Ovary (tissue), 9 donors: ENCODE measurements around the gene KIF26A. TPM values are rescaled to one million over a fixed set of nuclear protein-coding genes. Genes with fewer than 3 reads are reported as not detected.

Source experiments
- DNase-seq, 5 donors: peaks; one replicate each; pipeline ENCODE4 v3.0.0-alpha.2; 2019 to 2020
- H3K27ac ChIP-seq, 2 donors: fragments of 200-600 bp; one replicate each; pipeline versions ENCODE4 v1.5.1 to v1.8.0; 2019 to 2022
- H3K27me3 ChIP-seq: fragments of 200-600 bp; one replicate; pipeline ENCODE4 v1.8.0; 2022
- H3K36me3 ChIP-seq: fragments of 200-600 bp; sonication (generic); one replicate; pipeline ENCODE4 v1.5.1; 2019
- H3K4me1 ChIP-seq: one replicate; pipeline ENCODE4 v1.8.1; 2013; ENCODE audit warnings: mild to moderate bottlenecking, moderate library complexity; ENCODE audit not compliant: insufficient read depth
- H3K4me3 ChIP-seq: fragments of 200-600 bp; sonication (generic); one replicate; pipeline ENCODE4 v1.5.1; 2017
- H3K9me3 ChIP-seq, 2 donors: fragments of 200-600 bp in 1 of 2; sonication (generic) in 1 of 2; one replicate each; pipeline versions ENCODE4 v1.5.1 to v1.8.1; 2013 to 2019; ENCODE audit warnings: mild to moderate bottlenecking in 1 of 2, moderate library complexity in 1 of 2
- EP300 ChIP-seq: sonication (generic); formaldehyde crosslinking; IDR thresholded peaks from one replicate; pipeline ENCODE4 v1.6.1; 2017; ENCODE audit warnings: antibody characterized with exemption
- POLR2A ChIP-seq: fragments of 450-650 bp; IDR thresholded peaks from one replicate; pipeline ENCODE4 v1.6.1; 2017; ENCODE audit warnings: antibody characterized with exemption, mild to moderate bottlenecking, moderate library complexity
- WGBS, 3 donors: extraction: QIAGEN DNeasy Blood & Tissue Kit in 1 of 3; methylation state at CpG; one replicate each; pipeline versions ENCODE4 v1.1.5 to v1.1.7; 2013 to 2017; 5-methylcytosine and 5-hydroxymethylcytosine counted together
- intact Hi-C, 4 donors: fragments of 100-400 bp; cut with DNase I; formaldehyde crosslinking; loops; one replicate each; pipeline versions ENCODE4 v1.11.0 to v1.15.1; 2022 to 2023
- polyA plus RNA-seq, 2 donors: library from polyadenylated mRNA; stranded (reverse); fragments of 200-250 nt in 1 of 2; fragments of 350-450 nt in 1 of 2; fragmentation: Illumina TruSeq in 1 of 2; extraction: RNeasy Lipid Tissue Mini Kit (QIAGEN cat#74804) in 1 of 2; gene quantifications; one replicate each; pipeline ENCODE4 v1.2.3, GENCODE V29; 2013 to 2014
- total RNA-seq, 7 donors: library from RNA; depleted of rRNA in 2 of 7; stranded (reverse); fragments of >200 nt in 2 of 7; fragmentation: NEBNext Ultra II Directional in 3 of 7; extraction: Animal tissue kit (Norgen Biotek cat#: 25700) in 3 of 7; gene quantifications; one replicate each; pipeline versions ENCODE4 v1.1.0 to v1.2.4, GENCODE V29; 2016 to 2023
- TF ChIP-seq, protein P1 (sequence below), 3 donors: fragments of 450-650 bp in 2 of 3; fragments of 200-600 bp in 1 of 3; IDR thresholded peaks; one replicate each; pipeline versions ENCODE4 v1.5.1 to v1.8.0; 2016 to 2022; ENCODE audit warnings: antibody characterized with exemption in 3 of 3, mild to moderate bottlenecking in 1 of 3
- donor health status: DM: no; HTN: no; CAD: no; lungs with moderate emphysema.
- donor health status: DM: no; HTN: no; CAD: no.
- donor health status: Bipolar disorder and iron deficiency.
- donor health status: DM: yes; HTN: yes; CAD: no.
- donor health status: DM: no; HTN: no; CAD: no.
- donor health status: DM: yes; HTN: yes; CAD: no.

Gene KIF26A
- total and polyA plus RNA-seq, 9 donors = 0.32 to 16.8 (median 5.8) TPM

GRCh38 chr14:104161602-104162367 is 23.4 kb downstream of the KIF26A start:
- no peaks in the 10 kb centered on the region for H3K27me3 ChIP-seq
- no peak for DNase-seq
- intact Hi-C loops = no loop called here
- H3K27ac ChIP-seq = no peak overlapping the region
- TF ChIP-seq, protein P1, sequence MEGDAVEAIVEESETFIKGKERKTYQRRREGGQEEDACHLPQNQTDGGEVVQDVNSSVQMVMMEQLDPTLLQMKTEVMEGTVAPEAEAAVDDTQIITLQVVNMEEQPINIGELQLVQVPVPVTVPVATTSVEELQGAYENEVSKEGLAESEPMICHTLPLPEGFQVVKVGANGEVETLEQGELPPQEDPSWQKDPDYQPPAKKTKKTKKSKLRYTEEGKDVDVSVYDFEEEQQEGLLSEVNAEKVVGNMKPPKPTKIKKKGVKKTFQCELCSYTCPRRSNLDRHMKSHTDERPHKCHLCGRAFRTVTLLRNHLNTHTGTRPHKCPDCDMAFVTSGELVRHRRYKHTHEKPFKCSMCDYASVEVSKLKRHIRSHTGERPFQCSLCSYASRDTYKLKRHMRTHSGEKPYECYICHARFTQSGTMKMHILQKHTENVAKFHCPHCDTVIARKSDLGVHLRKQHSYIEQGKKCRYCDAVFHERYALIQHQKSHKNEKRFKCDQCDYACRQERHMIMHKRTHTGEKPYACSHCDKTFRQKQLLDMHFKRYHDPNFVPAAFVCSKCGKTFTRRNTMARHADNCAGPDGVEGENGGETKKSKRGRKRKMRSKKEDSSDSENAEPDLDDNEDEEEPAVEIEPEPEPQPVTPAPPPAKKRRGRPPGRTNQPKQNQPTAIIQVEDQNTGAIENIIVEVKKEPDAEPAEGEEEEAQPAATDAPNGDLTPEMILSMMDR (IDR thresholded peaks at IDR 0.05) = no peak
- TF ChIP-seq POLR2A = no peak
- no peak for TF ChIP-seq EP300
- H3K4me1 ChIP-seq = peaks cover 9% of the 10 kb centered on the region
- no peak overlapping the region for H3K4me3 ChIP-seq
- 85 to 92% (median 86%) methylated on average over 23 of the region's 23 CpGs for WGBS, 3 donors
- no peaks in the 10 kb centered on the region for H3K36me3 ChIP-seq
- no peaks in the 10 kb centered on the region for H3K9me3 ChIP-seq

DNA sequence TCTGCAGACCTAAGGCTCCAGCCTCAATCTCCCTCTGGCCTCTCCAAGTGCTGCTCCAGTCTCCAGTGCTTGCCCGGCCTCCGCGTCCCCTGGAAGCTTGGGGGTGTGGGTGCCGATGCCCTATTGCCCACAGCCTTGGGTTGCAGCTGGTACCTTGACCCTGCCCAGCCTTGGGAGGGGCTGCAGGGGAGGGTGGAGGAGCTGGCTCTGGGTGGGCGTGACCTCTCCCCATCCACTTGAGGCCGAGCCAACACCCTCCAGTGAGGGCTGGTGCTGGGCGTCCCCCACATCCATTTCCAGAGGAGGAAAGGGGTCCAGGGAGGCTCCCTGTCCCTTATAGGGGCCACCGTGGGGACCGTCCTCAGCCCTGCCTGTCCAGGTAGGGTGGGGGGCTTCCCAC is 24.1 kb downstream of the KIF26A start:
- intact Hi-C loops = no loop called here
- no peak overlapping the region for H3K27ac ChIP-seq
- H3K4me1 ChIP-seq = peaks cover 9% of the 10 kb centered on the region
- WGBS, 3 donors = 84 to 94% (median 85%) methylated on average over 8 to 9 of the region's 9 CpGs
- no peaks in the 10 kb centered on the region for H3K9me3 ChIP-seq
- H3K27me3 ChIP-seq = no peaks in the 10 kb centered on the region
- no peak for DNase-seq
- H3K36me3 ChIP-seq = no peaks in the 10 kb centered on the region
- no peak overlapping the region for H3K4me3 ChIP-seq
- TF ChIP-seq, protein P1 (IDR thresholded peaks at IDR 0.05) = no peak
- TF ChIP-seq POLR2A = no peak
- no peak for TF ChIP-seq EP300

DNA sequence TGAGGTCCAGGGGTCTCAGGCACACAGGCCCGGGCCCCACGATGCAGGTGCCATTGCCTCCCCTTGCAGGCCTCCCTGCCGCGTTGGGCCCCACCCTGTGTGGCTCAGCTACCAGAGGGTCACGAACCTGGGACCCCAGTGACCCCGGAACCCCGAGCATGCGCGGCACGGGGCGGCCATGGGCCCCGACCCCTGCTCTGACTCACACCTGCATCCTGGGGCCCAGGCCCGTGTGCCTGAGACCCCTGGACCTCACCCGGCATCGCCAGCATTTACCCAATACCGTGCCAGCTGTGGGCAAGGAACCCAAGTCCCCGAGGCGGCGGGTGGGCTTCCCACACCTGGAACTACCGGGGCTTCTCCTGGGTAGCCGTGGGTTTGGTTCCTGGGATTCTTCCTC is 25.2 kb downstream of the KIF26A start:
- intact Hi-C loops = no loop called here
- no peaks in the 10 kb centered on the region for H3K27me3 ChIP-seq
- DNase-seq = no peak
- H3K9me3 ChIP-seq = no peaks in the 10 kb centered on the region
- TF ChIP-seq, protein P1 (IDR thresholded peaks at IDR 0.05) = no peak
- no peak for TF ChIP-seq POLR2A
- TF ChIP-seq EP300 = no peak
- H3K4me3 ChIP-seq = no peak overlapping the region
- H3K4me1 ChIP-seq = peaks cover 9% of the 10 kb centered on the region
- WGBS, 3 donors = 80 to 85% (median 84%) methylated on average over 20 to 21 of the region's 21 CpGs
- H3K27ac ChIP-seq = no peak overlapping the region
- H3K36me3 ChIP-seq = no peaks in the 10 kb centered on the region

- Histone ChIP-seq H3K4me1 (peaks cover 5% of the 10 kb centered on the region), H3K36me3 (no peaks in the 10 kb centered on the region), H3K4me3 (no peak overlapping the region), H3K27ac (no peak overlapping the region), H3K9me3 (no peaks in the 10 kb centered on the region), H3K27me3 (no peaks in the 10 kb centered on the region)
- WGBS, 3 donors = 81 to 82% (median 82%) methylated on average over 23 of the region's 23 CpGs
- DNase-seq = no peak
- intact Hi-C loops = no loop called here
- TF ChIP-seq EP300 (no peak), POLR2A (no peak)
- TF ChIP-seq, protein P1 (IDR thresholded peaks at IDR 0.05) = no peak
Measured at GRCh38 chr14:104164041-104164440, 25.7 kb downstream of the KIF26A start.
